Lower lobe of right lung (tissue), 2 donors: ENCODE measurements around the gene CEBPG. TPM values are rescaled to one million over a fixed set of nuclear protein-coding genes. Genes with fewer than 3 reads are reported as not detected.

Source experiments
- ATAC-seq, 2 donors: fragments of 200-7000 bp; cut with Tn5 transposase; one replicate each; pipeline ENCODE4 v1.9.1; 2020 to 2022; ENCODE audit warnings: mild to moderate bottlenecking in 2 of 2, moderate library complexity in 2 of 2
- DNase-seq: peaks from one replicate; pipeline ENCODE4 v3.0.0-alpha.2; 2020
- H3K27ac ChIP-seq: fragments of 200-600 bp; one replicate; pipeline ENCODE4 v1.8.0; 2022
- H3K27me3 ChIP-seq: fragments of 200-600 bp; one replicate; pipeline ENCODE4 v1.8.0; 2022; ENCODE audit warnings: low read depth
- H3K36me3 ChIP-seq: fragments of 200-600 bp; one replicate; pipeline ENCODE4 v1.8.0; 2022; ENCODE audit warnings: mild to moderate bottlenecking
- H3K4me1 ChIP-seq: fragments of 200-600 bp; one replicate; pipeline ENCODE4 v1.8.0; 2022
- H3K4me3 ChIP-seq: fragments of 200-600 bp; one replicate; pipeline ENCODE4 v1.8.0; 2022; ENCODE audit warnings: mild to moderate bottlenecking
- H3K9me3 ChIP-seq: fragments of 200-600 bp; one replicate; pipeline ENCODE4 v1.8.0; 2022
- intact Hi-C: fragments of 100-400 bp; cut with DNase I; formaldehyde crosslinking; loops from one replicate; pipeline ENCODE4 v1.11.0; 2022
- total RNA-seq: library from RNA; stranded (reverse); fragmentation: NEBNext Ultra II Directional; extraction: Animal tissue kit (Norgen Biotek cat#: 25700); gene quantifications from one replicate; pipeline ENCODE4 v1.2.1, GENCODE V29; 2021
- TF ChIP-seq, protein P1 (sequence below): fragments of 200-600 bp; IDR thresholded peaks from one replicate; pipeline ENCODE4 v1.8.0; 2022; ENCODE audit warnings: antibody characterized with exemption, mild to moderate bottlenecking
- donor health status: DM: no; HTN: yes; CAD: no; lungs with severe emphysema.

Gene CEBPG
- total RNA-seq, 1 donor from 2014 or later = 29.6 TPM

DNA sequence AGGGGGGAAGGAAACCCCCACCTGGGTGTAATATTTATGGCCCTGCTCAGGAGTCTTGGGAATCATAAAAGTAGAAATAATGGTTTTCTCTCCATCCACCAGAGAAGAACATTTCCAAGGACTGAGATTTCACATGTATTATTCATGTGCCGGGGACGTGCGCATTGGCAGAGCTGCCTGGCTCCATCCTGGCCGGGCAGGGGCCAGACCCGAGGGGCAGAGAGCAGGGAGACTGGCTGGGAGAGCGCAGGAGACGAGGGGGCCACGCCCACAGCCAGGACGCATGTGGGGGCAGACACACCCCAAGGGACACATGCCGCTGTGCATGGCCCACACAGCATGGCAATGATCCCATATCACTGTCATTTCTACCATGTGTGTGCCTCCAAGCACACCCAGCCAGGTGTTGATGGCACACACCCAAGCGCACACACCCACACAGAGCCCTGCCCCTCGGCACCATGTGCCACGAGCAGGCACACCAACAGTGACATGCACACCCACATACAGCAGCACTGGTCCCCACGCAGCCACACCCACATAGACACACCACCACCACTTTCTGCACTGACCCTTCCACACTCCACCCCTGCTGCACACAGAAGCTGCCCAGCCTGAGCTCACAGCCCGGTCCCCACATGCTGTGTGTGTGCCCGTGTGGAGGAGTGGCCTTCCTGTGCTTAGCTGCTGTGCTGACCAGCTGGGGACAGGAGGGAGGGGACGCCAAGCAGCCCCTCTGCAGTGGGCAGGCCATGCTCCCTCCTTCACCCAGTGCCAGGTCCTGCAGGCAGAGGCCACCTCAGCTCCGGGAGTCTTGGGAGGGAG is 39.3 kb downstream of the CEBPG start:
- H3K36me3 ChIP-seq = peaks cover 18% of the 10 kb centered on the region
- TF ChIP-seq, protein P1, sequence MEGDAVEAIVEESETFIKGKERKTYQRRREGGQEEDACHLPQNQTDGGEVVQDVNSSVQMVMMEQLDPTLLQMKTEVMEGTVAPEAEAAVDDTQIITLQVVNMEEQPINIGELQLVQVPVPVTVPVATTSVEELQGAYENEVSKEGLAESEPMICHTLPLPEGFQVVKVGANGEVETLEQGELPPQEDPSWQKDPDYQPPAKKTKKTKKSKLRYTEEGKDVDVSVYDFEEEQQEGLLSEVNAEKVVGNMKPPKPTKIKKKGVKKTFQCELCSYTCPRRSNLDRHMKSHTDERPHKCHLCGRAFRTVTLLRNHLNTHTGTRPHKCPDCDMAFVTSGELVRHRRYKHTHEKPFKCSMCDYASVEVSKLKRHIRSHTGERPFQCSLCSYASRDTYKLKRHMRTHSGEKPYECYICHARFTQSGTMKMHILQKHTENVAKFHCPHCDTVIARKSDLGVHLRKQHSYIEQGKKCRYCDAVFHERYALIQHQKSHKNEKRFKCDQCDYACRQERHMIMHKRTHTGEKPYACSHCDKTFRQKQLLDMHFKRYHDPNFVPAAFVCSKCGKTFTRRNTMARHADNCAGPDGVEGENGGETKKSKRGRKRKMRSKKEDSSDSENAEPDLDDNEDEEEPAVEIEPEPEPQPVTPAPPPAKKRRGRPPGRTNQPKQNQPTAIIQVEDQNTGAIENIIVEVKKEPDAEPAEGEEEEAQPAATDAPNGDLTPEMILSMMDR = no peak
- no peak overlapping the region for H3K27ac ChIP-seq
- ATAC-seq (no peak), DNase-seq (no peak)
- H3K9me3 ChIP-seq = no peaks in the 10 kb centered on the region
- intact Hi-C loops = no loop called here
- H3K27me3 ChIP-seq = no peaks in the 10 kb centered on the region
- no peak overlapping the region for H3K4me3 ChIP-seq
- H3K4me1 ChIP-seq = no peaks in the 10 kb centered on the region

GRCh38 chr19:33413426-33413725 is 39.9 kb downstream of the CEBPG start:
- ATAC-seq (no peak), DNase-seq (no peak)
- intact Hi-C loops = no loop called here
- Histone ChIP-seq H3K36me3 (peaks cover 18% of the 10 kb centered on the region), H3K27me3 (no peaks in the 10 kb centered on the region), H3K27ac (no peak overlapping the region), H3K4me1 (no peaks in the 10 kb centered on the region), H3K9me3 (no peaks in the 10 kb centered on the region), H3K4me3 (no peak overlapping the region)
- TF ChIP-seq, protein P1 = no peak

DNA sequence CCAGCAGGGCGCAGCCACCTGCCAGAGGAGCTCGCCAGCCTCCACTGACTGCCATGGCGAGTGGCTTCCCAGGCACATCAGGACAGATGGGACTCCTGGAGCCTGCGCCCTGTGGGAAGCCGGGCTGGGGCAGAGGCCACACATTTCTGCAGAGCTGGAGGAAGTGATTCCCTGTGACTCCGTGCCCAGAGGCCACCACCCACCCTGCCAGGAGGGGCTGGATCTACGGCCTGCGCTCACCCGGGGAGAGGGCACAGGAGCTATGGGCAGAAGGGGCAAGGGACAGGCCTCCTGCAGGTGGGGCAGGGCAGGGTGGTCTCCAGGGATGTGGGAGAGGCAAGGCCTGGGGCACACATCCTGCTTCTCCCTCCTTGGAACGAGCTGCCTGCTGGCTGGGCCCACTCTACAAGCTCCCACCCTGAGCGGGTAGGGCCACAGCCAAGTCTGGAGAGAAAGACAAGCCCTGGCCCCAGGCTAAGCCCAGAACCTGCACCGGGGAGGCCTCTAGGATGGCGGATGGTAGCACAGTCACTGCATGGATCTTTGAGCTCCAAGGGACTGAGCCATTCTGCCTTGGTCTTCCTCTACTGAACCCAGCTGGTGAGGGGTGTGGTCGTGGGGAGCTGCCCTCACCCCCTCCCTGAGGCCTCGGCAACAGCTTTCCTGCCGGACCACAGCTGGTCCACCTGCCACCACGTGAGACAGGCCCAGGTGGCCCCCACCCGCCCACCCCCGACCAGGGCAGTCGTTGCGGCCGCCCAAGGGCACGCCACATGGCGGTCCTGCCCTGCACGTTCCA is 40.6 kb downstream of the CEBPG start:
- Histone ChIP-seq H3K9me3 (no peaks in the 10 kb centered on the region), H3K4me1 (no peaks in the 10 kb centered on the region), H3K4me3 (no peak overlapping the region), H3K27me3 (no peaks in the 10 kb centered on the region), H3K27ac (no peak overlapping the region), H3K36me3 (peaks cover 18% of the 10 kb centered on the region)
- DNase-seq (no peak), ATAC-seq (no peak)
- TF ChIP-seq, protein P1 = no peak
- intact Hi-C loops = no loop called here

DNA sequence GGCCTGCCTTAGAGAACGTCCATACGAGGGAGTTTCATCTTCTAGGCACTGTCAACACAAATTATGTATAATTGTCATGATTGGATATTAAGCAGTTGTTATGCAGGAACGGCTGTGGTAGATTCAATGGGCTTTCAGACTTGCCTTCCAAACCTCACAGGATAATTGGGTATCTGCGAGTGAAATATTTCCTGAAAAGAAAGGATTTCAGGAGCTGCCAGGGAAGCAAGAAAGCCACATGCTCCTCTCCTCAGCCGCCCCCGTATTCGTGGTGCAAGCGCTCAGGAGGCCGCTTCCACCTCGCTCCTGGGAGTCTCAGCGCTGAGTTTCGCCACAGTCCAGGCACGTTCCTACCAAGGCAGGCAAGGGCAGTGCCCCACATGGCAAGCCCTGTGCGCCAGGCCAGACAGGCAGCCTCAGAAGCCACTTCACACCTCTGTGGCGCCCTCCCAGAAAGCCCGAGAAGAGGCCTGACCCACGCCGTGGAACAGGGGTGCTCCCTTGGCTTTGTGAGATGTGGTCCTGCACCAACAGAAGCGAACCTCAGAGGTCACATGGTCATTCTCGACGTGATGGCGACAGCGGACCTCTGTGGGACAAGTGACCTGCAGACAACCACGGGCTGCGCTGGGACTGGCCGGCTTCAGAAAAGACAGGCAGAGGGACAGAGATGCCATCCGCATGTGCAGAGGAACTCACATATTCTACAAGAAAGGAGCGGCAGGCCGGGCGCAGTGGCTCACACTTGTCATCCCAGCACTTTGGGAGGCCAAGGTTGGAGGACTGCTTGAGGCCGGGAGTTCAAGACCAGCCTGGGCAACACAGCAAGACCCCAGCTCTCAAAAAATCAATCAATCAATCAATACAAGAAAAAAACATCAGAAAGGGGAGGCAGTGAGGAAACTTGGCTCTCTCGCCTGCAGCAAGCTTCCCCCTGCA is 41.4 kb downstream of the CEBPG start:
- intact Hi-C loops = no loop called here

More for the DNA sequence above, 41.4 kb downstream of the CEBPG start:
- TF ChIP-seq, protein P1 = no peak
- ATAC-seq (no peak), DNase-seq (no peak)
- no peak overlapping the region for H3K4me3 ChIP-seq
- H3K9me3 ChIP-seq = no peaks in the 10 kb centered on the region
- H3K4me1 ChIP-seq = no peaks in the 10 kb centered on the region
- H3K27me3 ChIP-seq = no peaks in the 10 kb centered on the region
- H3K27ac ChIP-seq = no peak overlapping the region
- H3K36me3 ChIP-seq = peaks cover 16% of the 10 kb centered on the region
